GM19438 (cell line): ENCODE data around the gene ZNF300.
A peak's percentile ranks its signal among the peaks of the same experiment; 100 is the strongest.
"Not testable (repeated sequence)": the region's sequence is repeated elsewhere in the genome, so short reads cannot be mapped to it uniquely, and the experiment has no call there.

ENCODE experiments used
- ATAC-seq: cut with Tn5 transposase; IDR thresholded peaks from one replicate; pipeline ENCODE4 v1.9.1; 2021; ENCODE audit warnings: low read depth; ENCODE audit not compliant: unreplicated experiment

The ZNF300 gene

DNA sequence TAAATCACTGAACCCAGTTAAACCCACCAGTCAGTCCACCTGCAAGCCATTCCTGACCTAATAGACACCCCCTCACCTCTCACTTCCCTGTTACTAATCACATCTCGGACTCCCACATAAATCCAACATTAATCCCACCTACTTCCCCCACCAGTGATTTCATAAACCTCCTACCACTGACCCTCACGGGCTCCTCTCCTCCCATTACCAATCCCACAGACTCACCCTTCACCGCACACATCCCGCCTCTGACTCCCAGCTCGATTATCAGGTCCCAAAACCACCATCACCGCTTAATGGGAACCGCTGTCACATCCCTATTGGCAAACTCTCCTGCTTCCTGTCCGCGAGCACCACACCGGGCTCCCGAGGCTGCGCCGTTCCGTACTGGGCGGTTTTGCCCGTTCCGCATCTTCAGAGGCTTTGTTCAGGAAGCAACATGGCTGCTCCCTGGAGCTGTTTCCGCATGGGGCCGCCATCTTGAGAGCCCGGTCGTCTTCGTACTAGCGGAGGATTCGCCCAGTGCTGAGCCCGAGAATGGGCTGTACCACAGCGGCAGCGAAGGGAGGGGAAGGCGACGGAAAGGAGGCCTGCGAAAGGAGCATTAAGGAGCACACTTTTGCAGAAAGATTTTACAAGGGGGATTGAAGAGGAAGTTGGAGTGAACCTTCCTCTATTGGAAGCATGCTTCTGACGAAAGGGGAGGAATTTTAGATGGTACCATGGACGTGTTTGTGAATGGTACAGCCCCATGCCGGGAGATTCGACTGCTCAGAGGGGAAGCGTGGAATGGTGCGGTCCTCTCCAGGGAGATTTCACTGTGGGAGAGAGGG lies at the start of gene ZNF300:
Gene ZNF300 (minus strand): TSS at position 502 of the 833 bp plus-strand sequence. CDS start 1,825 bp downstream, outside the sequence.
- peak; percentile 91 for ATAC-seq

DNA sequence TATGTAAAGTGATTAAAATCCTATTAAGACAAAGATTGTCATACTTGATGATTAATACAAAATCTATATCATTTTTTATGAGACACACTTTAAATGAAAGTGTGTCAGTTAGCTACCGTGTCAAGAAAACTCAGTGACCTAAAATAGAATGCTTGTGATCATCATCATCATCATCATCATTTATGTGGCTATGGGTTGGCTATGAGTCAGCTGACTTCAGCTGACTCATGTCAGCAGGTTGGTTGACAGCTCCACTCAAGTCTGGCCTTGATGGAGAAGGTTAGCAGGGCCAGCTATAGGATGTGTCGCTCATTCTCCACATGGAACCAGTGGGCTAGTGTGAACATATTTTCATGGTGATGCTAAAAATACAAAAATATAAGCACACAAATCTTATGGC lies 43.8 kb upstream of the ZNF300 start:
- ATAC-seq: no peak

DNA sequence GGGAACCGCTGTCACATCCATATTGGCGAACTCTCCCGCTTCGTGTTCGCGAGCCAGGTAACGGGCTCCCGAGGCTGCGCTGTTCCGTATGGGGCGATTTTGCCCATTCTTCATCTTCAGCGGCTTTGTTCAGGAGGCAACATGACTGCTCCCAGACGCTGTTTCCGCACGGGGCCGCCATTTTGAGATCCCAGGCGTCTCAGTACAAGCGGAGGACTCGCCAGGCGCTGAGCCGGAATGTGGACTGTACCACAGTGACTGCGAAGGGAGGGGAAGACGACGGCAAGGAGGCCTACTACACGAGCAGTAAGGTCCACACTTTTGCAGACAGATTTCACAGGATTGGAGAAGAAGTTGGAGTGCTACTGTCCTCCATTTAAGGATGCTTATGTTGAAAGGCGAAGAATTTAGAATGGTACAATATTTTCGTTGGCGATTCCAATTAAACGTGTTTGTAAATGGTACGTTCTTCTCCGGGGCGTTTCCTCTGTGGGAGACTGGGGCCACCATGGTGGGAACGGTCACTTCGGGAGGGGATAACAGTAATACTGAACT lies 41.6 kb upstream of the ZNF300 start:
- no peak for ATAC-seq

DNA sequence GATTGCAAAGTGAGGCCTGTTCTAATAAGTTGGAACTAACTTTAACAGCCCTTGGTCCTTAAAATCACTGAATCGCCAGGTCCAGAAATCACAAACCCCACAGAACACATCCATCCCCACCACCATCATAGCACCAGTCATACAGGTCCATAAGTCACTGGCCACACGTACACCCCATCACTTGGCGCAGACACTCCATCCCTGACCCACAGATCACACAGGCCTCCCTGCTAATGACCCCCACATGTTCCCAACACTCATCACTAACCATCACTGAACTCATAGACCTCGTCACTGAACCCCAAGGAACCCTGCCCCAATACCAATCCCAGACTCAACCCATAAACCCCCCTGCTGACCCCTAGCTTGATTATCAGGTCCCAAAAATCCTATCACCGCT lies 41.2 kb upstream of the ZNF300 start:
- no peak for ATAC-seq

DNA sequence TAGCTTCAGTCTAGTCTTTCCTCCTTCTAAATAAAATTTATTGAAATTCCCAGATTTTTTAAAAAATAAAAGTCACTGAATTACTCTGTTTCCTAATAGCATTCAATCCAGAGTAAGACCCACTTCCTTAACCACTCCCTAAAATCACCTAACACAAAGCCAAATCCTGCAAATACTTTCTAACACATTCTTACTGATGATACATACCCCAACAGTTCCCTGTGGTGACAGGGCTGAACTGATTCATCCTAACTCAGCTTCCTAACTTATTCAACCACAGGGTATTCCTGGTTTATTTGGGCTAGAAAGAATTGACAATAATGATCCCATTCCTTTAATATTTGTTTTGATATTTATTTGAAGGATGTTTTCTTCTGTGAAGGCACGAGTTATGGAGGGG lies 40.7 kb upstream of the ZNF300 start:
- ATAC-seq: no peak

DNA sequence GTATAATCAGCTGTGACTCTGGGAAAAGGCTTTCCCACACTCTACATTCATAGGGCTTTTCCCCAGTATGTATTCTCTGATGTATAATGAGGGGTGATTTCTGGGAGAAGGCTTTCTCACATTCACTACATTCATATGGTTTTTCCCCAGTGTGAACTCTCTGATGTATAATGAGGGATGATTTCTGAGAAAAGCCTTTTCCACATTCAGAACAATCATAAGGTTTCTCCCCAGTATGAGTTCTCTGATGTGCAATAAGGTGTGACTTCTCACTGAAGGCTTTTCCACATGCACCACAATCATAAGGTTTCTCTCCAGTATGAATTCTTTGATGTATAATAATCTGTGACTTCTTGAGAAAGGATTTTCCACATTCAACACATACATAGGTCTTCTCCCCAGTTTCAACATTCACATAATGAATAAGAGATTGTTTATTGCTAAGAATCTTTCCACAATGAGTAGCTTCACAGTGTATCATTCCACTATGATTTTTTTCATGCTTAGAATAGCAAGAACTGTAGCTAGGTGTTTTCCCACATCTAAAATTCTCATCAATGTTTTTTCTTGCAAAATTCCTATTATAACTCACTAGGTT lies 26.7 kb upstream of the ZNF300 start:
- ATAC-seq: no peak

DNA sequence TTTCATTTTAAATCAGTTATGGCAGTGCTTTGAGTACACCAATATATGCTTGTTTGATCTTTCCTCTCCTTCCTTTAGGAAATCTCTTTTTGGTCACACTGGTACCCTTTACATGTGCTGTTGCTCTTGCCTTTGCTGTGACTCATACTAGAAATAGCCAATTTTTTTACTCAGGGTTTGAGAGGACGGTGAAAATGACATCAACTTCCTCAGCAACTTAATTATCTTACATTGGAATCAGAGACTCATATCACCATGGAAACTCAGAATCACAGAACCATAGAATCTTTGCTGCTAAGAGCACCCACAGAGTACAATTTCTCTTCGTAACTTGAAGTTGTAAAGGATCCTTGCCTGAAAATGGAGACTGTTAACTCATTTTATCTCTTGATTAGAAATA lies 13.8 kb upstream of the ZNF300 start:
- ATAC-seq: no peak

DNA sequence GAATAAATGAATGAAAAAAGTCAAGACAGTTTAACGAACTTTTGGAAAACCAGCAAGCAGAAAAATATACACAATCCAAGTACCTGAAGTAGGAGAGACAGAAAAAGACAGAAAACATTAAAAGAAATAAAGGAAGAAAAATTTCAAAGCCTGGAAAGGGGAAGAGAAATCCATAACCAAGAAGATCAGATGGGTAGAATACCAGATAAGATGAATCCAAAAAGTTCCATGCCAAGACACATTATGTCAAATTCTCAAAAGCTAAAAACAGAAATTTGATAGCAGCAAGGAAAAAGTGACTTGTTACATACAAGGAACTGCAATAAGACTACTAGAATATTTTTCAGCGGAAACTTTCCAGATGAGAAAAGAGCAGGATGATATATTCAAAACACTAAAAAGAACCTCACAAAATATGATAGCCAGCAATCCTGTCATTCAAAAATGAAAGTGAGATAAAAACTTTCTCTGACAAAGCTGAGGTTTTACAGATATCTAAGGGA lies 7.6 kb upstream of the ZNF300 start:
- ATAC-seq: no peak

DNA sequence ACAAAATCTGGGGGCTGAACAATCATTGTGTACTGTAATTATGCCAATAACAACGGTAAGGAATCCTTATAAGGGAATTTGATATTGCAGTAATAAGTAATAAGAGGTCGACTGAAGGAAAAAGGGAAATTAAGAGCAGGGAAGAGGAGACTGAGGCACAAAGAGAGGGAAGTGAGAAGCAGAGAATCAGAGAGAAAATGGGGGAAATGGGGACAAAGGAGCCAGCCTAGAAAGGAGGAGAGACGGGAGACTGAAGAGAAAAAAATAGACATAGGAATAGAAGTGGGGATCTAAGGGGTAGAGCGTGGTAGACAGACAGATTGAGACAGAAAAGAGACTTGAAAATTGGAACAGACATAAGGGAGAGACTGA lies 518 bp upstream of the ZNF300 start:
- no peak for ATAC-seq

DNA sequence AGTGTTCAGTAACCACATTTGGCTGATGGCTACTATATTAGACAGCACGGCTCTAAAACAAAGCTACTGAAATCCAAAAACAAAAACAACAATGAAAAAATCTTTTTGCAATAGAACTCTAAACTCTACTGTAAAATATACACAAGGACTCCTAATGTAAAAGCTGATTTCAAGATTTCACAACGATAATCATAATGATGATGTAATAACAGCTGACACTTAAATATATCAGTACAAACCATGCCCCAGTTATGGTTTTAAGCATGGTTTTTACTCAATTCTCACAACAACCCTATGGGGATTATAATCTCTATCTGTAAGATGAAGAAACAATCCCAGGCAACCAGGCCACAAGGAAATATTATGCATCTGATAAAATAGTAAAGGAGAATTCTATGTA lies 3.3 kb downstream of the ZNF300 start:
- no peak for ATAC-seq

DNA sequence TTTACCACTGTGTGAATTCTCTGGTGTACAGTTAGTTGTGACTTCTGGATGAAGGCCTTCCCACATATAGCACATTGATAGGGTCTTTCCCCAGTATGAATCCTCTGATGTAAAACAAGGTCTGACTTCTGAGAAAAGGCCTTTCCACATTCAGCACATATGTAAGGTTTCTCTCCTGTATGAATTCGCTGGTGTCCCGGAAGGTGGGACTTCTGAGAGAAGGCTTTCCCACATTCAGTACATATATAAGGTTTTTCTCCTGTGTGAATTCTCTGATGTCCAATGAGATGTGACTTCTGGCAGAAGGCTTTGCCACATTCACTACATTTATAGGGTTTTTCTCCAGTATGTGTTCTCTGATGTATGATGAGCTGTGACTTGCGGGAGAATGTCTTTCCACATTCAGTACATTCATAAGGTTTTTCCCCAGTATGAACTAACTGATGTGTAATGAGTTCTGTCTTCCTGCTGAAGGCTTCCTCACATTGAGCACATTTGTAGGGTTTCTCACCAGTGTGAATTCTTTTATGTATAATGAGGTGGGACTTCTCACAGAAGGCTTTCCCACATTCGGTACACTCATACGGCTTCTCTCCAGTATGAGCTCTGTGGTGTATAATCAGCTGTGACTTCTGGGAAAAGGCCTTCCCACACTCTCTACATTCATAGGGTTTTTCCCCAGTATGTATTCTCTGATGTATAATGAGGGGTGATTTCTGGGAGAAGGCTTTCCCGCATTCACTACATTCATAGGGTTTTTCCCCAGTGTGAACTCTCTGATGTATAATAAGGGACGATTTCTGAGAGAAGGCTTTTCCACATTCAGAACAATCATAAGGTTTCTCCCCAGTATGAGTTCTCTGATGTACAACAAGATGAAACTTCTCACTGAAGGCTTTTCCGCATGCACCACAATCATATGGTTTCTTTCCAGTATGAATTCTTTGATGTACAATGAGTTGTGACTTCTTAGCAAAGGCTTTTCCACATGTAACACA lies 9.1 kb downstream of the ZNF300 start:
- no peak for ATAC-seq

DNA sequence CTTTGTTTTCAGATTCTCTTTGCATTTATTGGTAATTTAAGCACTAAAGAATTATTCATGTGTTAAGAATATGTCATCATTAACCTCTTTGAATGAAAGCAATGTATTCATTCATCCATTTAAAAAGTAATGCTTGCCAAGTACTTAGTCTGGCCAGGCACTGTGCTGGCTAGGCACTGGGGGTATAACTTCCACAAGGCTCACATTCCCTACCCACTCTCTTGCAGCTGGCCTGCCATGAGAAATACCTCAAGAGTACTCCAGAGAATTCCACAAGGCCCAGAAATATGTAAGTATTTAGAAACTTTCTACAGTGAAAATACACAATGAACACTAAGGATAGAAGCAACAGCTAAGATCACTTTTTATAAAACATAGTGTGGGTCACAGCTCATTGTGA lies 25.4 kb downstream of the ZNF300 start:
- ATAC-seq: no peak

DNA sequence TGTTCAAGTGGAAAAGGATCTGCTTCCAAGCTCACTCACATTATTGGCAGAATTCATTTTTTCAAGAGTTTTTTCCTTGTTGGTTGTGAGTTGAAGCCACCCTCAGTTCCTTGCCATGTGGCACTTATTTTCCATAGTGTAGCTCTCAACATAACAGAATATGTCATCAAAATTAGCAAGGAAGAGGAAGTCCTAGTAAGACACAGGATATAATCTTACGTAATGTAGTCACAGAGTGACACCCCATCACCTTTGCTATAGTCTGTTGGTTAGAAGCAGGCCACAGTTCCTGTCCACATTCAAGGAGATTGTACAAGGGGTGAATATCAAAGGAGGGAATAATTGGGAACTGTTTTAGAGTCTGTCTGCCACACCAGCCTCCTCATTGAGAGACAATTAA lies 42.7 kb downstream of the ZNF300 start:
- ATAC-seq: no peak

DNA sequence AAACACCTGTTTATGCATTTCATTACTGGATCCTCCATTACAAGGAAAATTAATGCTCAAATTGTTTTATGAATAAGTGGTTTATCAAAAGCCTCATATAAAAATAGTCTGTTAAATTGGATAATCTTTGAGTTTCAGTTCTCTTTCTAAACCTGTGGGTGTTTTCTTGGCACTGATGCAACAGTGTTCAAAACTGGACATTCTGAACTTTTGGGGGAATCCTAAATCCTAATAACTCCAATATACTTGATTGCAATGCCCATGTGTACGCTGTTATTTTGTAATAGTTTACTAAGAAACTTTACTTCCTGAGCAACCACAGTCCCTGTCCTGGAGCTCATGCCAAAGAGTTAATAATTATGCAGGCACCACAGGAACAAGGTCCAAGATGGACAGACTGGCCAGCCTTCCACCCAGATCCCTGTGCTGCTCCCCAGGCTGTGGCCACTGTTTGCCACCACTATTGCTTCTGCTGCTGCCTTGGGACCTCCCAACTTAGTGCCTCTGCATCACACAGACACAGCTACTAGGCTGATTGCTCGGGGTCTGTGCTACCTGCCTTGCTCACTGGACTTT lies 44.4 kb downstream of the ZNF300 start:
- ATAC-seq: no peak

DNA sequence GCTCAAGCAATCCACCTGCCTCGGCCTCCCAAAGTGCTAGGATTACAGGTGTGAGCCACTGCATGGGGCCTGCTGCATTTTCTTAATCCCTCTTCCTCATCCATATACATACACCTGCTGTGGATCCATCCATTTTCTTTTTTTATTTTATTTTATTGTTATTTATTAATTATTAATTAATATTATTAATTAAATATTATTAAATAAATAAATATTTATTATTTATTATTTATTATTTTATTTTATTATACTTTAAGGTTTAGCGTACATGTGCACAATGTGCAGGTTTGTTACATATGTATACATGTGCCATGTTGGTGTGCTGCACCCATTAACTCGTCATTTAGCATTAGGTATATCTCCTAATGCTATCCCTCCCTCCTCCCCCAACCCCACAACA lies 48.1 kb downstream of the ZNF300 start:
- ATAC-seq: not testable (repeated sequence)

DNA sequence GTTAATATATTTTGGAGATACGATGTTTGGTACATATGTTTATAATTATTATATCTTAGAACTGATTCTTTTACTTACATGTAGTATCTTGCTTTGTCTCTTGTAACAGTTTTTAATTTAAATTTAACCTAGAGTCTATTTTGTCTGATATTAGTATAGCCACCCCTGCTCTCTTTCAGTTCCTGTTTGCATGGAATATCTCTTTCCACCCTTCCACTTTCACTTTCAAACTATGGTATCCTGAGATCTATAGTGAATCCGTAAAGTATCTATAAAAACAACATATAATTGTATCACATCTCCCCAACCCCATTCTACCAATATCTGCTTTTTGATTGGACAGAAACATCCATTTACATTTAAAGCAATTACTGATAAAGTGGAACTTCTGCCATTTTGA lies 51.2 kb downstream of the ZNF300 start:
- ATAC-seq: no peak

DNA sequence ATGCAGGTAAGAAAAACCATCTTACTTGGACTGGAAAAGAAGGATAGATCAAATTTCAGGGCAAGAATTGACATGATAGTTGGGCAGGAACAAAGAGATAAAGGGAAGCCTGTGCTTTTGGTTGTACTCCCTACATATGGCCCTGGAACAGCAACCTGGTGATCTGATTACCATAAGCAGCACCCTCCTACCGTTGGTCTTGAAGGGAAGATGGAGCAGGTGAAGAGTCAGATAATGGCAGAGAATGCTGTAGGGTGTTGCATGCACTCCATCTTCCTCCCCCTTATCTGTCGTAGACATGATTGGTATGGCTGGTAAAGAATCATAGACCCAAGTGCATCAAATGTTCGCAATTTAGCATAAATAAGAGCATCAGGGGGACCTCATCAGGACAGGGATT lies 53.7 kb downstream of the ZNF300 start:
- ATAC-seq: no peak

DNA sequence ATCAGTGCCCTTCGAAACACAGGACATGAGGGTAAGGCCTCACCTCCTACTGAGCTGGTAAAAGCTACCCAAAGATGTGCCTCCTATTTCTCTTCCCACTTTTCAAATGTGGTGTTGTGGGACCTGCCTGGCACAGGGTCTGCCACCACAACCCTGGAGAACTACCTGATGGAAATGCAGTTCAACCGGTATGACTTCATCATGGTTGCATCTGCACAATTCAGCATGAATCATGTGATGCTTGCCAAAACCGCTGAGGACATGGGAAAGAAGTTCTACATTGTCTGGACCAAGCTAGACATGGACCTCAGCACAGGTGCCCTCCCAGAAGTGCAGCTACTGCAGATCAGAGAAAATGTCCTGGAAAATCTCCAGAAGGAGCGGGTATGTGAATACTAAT lies 56.5 kb downstream of the ZNF300 start:
- ATAC-seq: no peak

DNA sequence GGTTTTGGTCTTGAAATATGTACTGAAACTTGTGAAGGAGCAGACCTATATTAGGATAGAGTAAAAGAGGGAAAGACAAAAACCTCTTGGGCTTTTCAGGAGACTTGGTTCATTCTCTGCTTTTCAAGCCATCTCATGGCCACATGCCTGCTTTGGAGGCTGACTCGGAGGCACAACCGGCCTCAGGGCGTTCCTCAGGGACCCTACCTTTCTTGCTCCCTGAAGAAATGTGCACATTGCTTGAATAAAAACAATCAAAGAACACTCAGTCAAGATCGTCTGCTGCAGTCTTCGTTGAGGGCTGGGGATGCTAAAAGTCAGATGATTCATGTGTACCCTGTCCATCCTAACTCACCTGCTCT lies 57.5 kb downstream of the ZNF300 start:
- no peak for ATAC-seq

DNA sequence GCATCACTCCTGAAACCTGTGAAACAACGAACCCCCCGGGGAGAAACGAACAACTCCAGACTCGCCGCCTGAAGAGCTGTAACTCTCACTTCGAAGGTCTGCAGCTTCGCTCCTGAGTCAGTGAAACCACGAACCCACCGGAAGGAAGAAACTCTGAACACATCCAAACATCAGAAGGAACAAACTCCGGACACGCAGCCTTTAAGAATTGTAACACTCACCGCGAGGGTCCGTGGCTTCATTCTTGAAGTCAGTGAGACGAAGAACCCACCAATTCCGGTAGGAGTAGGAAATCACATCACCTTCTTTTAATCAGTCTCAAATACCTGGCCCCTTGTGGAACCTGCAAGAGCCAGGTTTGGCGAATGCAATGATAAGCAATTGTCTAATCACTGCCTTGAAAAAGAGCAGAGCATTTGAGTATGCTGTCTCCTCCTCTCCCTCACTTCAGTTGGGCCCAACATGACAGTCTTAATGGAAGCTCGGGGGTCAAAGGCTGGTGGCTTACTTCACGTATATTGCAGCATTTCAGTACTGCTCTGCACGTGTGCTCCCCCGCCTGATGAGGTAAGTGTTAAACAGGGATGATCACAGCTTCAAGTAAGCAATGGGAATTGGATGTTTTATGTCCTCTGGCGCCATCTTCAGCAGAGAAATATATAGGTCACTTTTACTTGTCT lies 58.0 kb downstream of the ZNF300 start:
- peak; percentile 87 for ATAC-seq
